H1 (cell line): ENCODE results near the gene NXPH1. TPM values are rescaled to one million over a fixed set of nuclear protein-coding genes. Genes with fewer than 3 reads are reported as not detected.

ENCODE experiments used
- ASH2L ChIP-seq: fragments of 200-600, 300-600 bp; sonication (generic); IDR thresholded peaks from one replicate; pipeline ENCODE4 v1.7.1; 2017; ENCODE audit warnings: low read length
- ATF2 ChIP-seq: IDR thresholded peaks from 2 replicates; pipeline ENCODE4 v1.6.1; 2012; ENCODE audit warnings: low read length, inconsistent platforms
- ATF3 ChIP-seq: IDR thresholded peaks from 2 replicates; pipeline ENCODE4 v1.6.1; 2011; ENCODE audit warnings: low read depth, mild to moderate bottlenecking, low read length; ENCODE audit not compliant: insufficient read depth
- CBX5 ChIP-seq: fragments of 300-800, 300-1000 bp; sonication (generic); IDR thresholded peaks from 2 replicates; pipeline ENCODE4 v1.7.1; 2016; ENCODE audit warnings: antibody characterized with exemption, low read length, low read depth
- CBX8 ChIP-seq: fragments of 300-800, 300-1000 bp; sonication (generic); IDR thresholded peaks from 2 replicates; pipeline ENCODE4 v1.7.1; 2016; ENCODE audit warnings: low read depth, low read length, borderline replicate concordance
- CHD2 ChIP-seq: IDR thresholded peaks from 2 replicates; pipeline ENCODE4 v1.6.1; 2012; ENCODE audit warnings: low read length, improper control_type of control experiment
- FOSL1 ChIP-seq: IDR thresholded peaks from 2 replicates; pipeline ENCODE4 v1.6.1; 2011; ENCODE audit warnings: mild to moderate bottlenecking, low read depth, low read length, moderate library complexity; ENCODE audit not compliant: insufficient read depth
- GTF2F1 ChIP-seq: IDR thresholded peaks from 2 replicates; pipeline ENCODE4 v1.6.1; 2012; ENCODE audit warnings: low read depth, low read length, improper control_type of control experiment, borderline replicate concordance
- KDM4A ChIP-seq: IDR thresholded peaks from one replicate; pipeline ENCODE4 v1.7.1; 2012; ENCODE audit warnings: low read depth, mild to moderate bottlenecking, moderate library complexity, low read length, inconsistent platforms; ENCODE audit not compliant: severe bottlenecking
- NANOG ChIP-seq: IDR thresholded peaks from 2 replicates; pipeline ENCODE4 v1.6.1; 2011; ENCODE audit warnings: low read length, low read depth, mild to moderate bottlenecking, inconsistent platforms; ENCODE audit not compliant: insufficient read depth, poor library complexity, severe bottlenecking
- NRF1 ChIP-seq: IDR thresholded peaks from 2 replicates; pipeline ENCODE4 v1.6.1; 2011; ENCODE audit warnings: mild to moderate bottlenecking, low read depth, low read length, improper control_type of control experiment
- RAD21 ChIP-seq, 2 experiments: IDR thresholded peaks in 1 of 2; conservative IDR thresholded peaks in 1 of 2; 2 replicates each; pipeline ENCODE4 v1.6.1; 2011; ENCODE audit warnings: low read depth in 2 of 2, low read length in 2 of 2, improper control_type of control experiment in 1 of 2, inconsistent platforms in 1 of 2, mild to moderate bottlenecking in 1 of 2, moderate library complexity in 1 of 2
- SAP30 ChIP-seq: fragments of 300-600 bp; sonication (generic); IDR thresholded peaks from 2 replicates; pipeline ENCODE4 v1.7.1; 2012; ENCODE audit warnings: low read length, moderate library complexity, mild to moderate bottlenecking, inconsistent platforms; ENCODE audit not compliant: insufficient read depth, insufficient replicate concordance
- SRF ChIP-seq: IDR thresholded peaks from 2 replicates; pipeline ENCODE4 v1.6.1; 2011; ENCODE audit warnings: mild to moderate bottlenecking, low read depth, low read length, moderate library complexity
- SUZ12 ChIP-seq: fragments of 200-600 bp; sonication (generic); IDR thresholded peaks from 2 replicates; pipeline ENCODE4 v1.6.1; 2012; ENCODE audit warnings: mild to moderate bottlenecking, inconsistent platforms, low read length, moderate library complexity, mixed read lengths
- TCF12 ChIP-seq: IDR thresholded peaks from 2 replicates; pipeline ENCODE4 v1.6.1; 2011; ENCODE audit warnings: low read depth, mild to moderate bottlenecking, low read length
- ZNF274 ChIP-seq: IDR thresholded peaks from 2 replicates; pipeline ENCODE4 v1.7.0; 2012; ENCODE audit warnings: low read length, borderline replicate concordance; ENCODE audit errors: extremely low read depth
- polyA plus RNA-seq, 7 experiments: library from polyadenylated mRNA; depleted of rRNA in 3 of 7; stranded (reverse) in 5 of 7; unstranded in 2 of 7; fragments of >200 nt in 5 of 7; fragments of 200-250 nt in 2 of 7; gene quantifications; 1 replicate in 5 of 7; 2 replicates in 1 of 7; 4 replicates in 1 of 7; pipeline versions ENCODE4 v1.2.1 to v1.2.3, GENCODE V29; 2011 to 2013; ENCODE audit warnings: missing spikeins in 2 of 7, mixed read lengths in 2 of 7
- total RNA-seq: library from RNA; stranded (reverse); fragmentation: NEBNext Ultra II Directional; extraction: Animal tissue kit (Norgen Biotek cat#: 25700); gene quantifications from 2 replicates; pipeline ENCODE4 v1.2.1, GENCODE V29; 2021

NXPH1 gene
- total and polyA plus RNA-seq, 2 of the 8 experiments (the other 6 are each of a cell fraction or from before 2014, with no cell fraction given): 0.14 to 1.0 TPM

- no peak for TF ChIP-seq FOSL1
- no peak for TF ChIP-seq CBX8
- no peak for TF ChIP-seq NANOG
- TF ChIP-seq KDM4A: peak; percentile 53
- no peak for TF ChIP-seq SRF
- no peak for TF ChIP-seq NRF1
- TF ChIP-seq CHD2: no peak
- TF ChIP-seq ATF3: no peak
- peak; percentile 3 for TF ChIP-seq SUZ12
- TF ChIP-seq ASH2L: peak; percentile 76
- no peak for TF ChIP-seq ZNF274
- no peak for TF ChIP-seq GTF2F1
- TF ChIP-seq RAD21 (IDR thresholded peaks at IDR 0.05 in 1 of 2, conservative IDR thresholded peaks at IDR 0.05 in 1 of 2; ENCODE audit: low read depth in 2 of 2, low read length in 2 of 2): no peak
- no peak for TF ChIP-seq CBX5
- TF ChIP-seq TCF12: no peak
- TF ChIP-seq SAP30: peak; percentile 1
- TF ChIP-seq ATF2: no peak
These were observed 1.0 kb downstream of the NXPH1 start (continued) for GRCh38 chr7:8434290-8435002.
